GM12878 (cell line): Measurements from ENCODE around the gene ZNF25. TPM values are rescaled to one million over a fixed set of nuclear protein-coding genes. Genes with fewer than 3 reads are reported as not detected.
A peak's percentile ranks its signal among the peaks of the same experiment; 100 is the strongest.
"Not testable (repeated sequence)": the region's sequence is repeated elsewhere in the genome, so short reads cannot be mapped to it uniquely, and the experiment has no call there.

ENCODE experiments used
- ATAC-seq: fragments of 200-7000 bp; cut with Tn5 transposase; 3 replicates; pipeline ENCODE4 v1.9.1; 2020; ENCODE audit warnings: mild to moderate bottlenecking, moderate library complexity
- BruUV-seq: library from RNA; stranded (reverse); fragments of 400-500 nt; replicated peaks from 2 replicates; lab custom pipeline; 2021; lab: Mats Ljungman, UMichigan
- CTCF ChIA-PET: fragments of 300-600 bp; sonication (Branson Sonifier 250); formaldehyde crosslinking; extraction: SDS; loops from one replicate; lab custom pipeline; 2021; ENCODE audit warnings: inconsistent platforms; lab: Yijun Ruan, JAX
- POLR2A ChIA-PET: fragments of 350-600 bp; formaldehyde crosslinking; extraction: SDS; loops from one replicate; lab custom pipeline; 2021; ENCODE audit warnings: inconsistent platforms; lab: Charles Lee
- RAD21 ChIA-PET: fragments of 300-600 bp; sonication (Branson Sonifier 250); formaldehyde crosslinking; loops from one replicate; lab custom pipeline; 2023; ENCODE audit warnings: antibody characterized with exemption; ENCODE audit not compliant: unreplicated experiment; lab: Charles Lee
- SMC1A ChIA-PET: fragments of 300-600 bp; sonication (Branson Sonifier 250); formaldehyde crosslinking; loops from one replicate; lab custom pipeline; 2023; ENCODE audit not compliant: unreplicated experiment, uncharacterized antibody; lab: Charles Lee
- DNase-seq: peaks from one replicate; pipeline ENCODE4 v3.0.0-alpha.2; 2011; ENCODE audit warnings: low read depth, low spot score
- FAIRE-seq: peaks from 3 replicates; lab custom pipeline; 2011; peaks lifted over from hg19 to GRCh38; lab: Jason Lieb, UNC
- H2AFZ ChIP-seq: 2 replicates; pipeline ENCODE4 v1.6.0; 2011; ENCODE audit warnings: low read depth, low read length, control low read depth; ENCODE audit not compliant: control insufficient read depth
- H3K27ac ChIP-seq: 2 replicates; pipeline ENCODE4 v1.5.1; 2011; ENCODE audit warnings: control low read depth; ENCODE audit not compliant: control insufficient read depth, insufficient read depth
- H3K27me3 ChIP-seq, 2 experiments: replicated peaks in 1 of 2; 2 replicates each; pipeline versions ENCODE4 v1.6.0 to v1.6.1; 2011; ENCODE audit warnings: low read length in 1 of 2; ENCODE audit not compliant: control insufficient read depth in 2 of 2, insufficient read depth in 2 of 2
- H3K36me3 ChIP-seq, 2 experiments: 2 replicates each; pipeline ENCODE4 v1.5.1; 2011; ENCODE audit warnings: low read length in 1 of 2; ENCODE audit not compliant: control insufficient read depth in 2 of 2, insufficient read depth in 2 of 2
- H3K4me1 ChIP-seq: 2 replicates; pipeline ENCODE4 v1.6.1; 2011; ENCODE audit warnings: mild to moderate bottlenecking, low read length, moderate library complexity, mixed read lengths; ENCODE audit not compliant: control insufficient read depth, insufficient read depth
- H3K4me2 ChIP-seq: 2 replicates; pipeline ENCODE4 v1.6.0; 2011; ENCODE audit warnings: control low read depth; ENCODE audit not compliant: control insufficient read depth, insufficient read depth
- H3K4me3 ChIP-seq: fragments of 200-600 bp; sonication (generic); 2 replicates; pipeline ENCODE4 v1.5.1; 2016
- H3K79me2 ChIP-seq: 2 replicates; pipeline ENCODE4 v1.6.0; 2011; ENCODE audit warnings: low read length; ENCODE audit not compliant: control insufficient read depth, insufficient read depth
- H3K9ac ChIP-seq: 2 replicates; pipeline ENCODE4 v1.8.0; 2011; ENCODE audit warnings: low read length, control low read depth, mixed read lengths; ENCODE audit not compliant: control insufficient read depth, insufficient read depth
- H3K9me3 ChIP-seq: replicated peaks from 3 replicates; pipeline ENCODE4 v1.5.1; 2011; ENCODE audit warnings: mild to moderate bottlenecking, low read length; ENCODE audit not compliant: control insufficient read depth, insufficient read depth
- H4K20me1 ChIP-seq: 2 replicates; pipeline ENCODE4 v1.6.0; 2011; ENCODE audit not compliant: control insufficient read depth, insufficient read depth
- BCL11A ChIP-seq: IDR thresholded peaks from 2 replicates; pipeline ENCODE4 v1.6.1; 2011; ENCODE audit warnings: low read depth, low read length
- BHLHE40 ChIP-seq, 2 experiments: fragments of 450-650 bp in 1 of 2; IDR thresholded peaks; 2 replicates each; pipeline ENCODE4 v1.6.1; 2011 to 2017; ENCODE audit warnings: low read depth in 2 of 2, borderline replicate concordance in 1 of 2, improper control_type of control experiment in 1 of 2, low read length in 1 of 2, mild to moderate bottlenecking in 1 of 2
- CBX5 ChIP-seq: sonication (generic); IDR thresholded peaks from 2 replicates; pipeline ENCODE4 v1.6.1; 2016; ENCODE audit warnings: low read depth, moderate library complexity, mild to moderate bottlenecking, inconsistent platforms
- CREB1 ChIP-seq: IDR thresholded peaks from 2 replicates; pipeline ENCODE4 v1.6.1; 2012; ENCODE audit warnings: low read depth, mild to moderate bottlenecking, inconsistent platforms
- CREM ChIP-seq: IDR thresholded peaks from 2 replicates; pipeline ENCODE4 v1.6.1; 2014; ENCODE audit warnings: antibody characterized with exemption, low read depth
- IRF4 ChIP-seq: IDR thresholded peaks from 2 replicates; pipeline ENCODE4 v1.6.1; 2011; ENCODE audit warnings: low read depth, low read length
- NBN ChIP-seq: fragments of 450-650 bp; IDR thresholded peaks from 2 replicates; pipeline ENCODE4 v1.6.1; 2016
- NFIC ChIP-seq: IDR thresholded peaks from 2 replicates; pipeline ENCODE4 v1.6.1; 2012; ENCODE audit warnings: low read depth, mild to moderate bottlenecking, inconsistent platforms, low read length, moderate library complexity
- POLR2A ChIP-seq: IDR thresholded peaks from 2 replicates; pipeline ENCODE4 v1.6.1; 2011; ENCODE audit warnings: low read depth, mild to moderate bottlenecking, low read length
- POU2F2 ChIP-seq: IDR thresholded peaks from 3 replicates; pipeline ENCODE4 v1.6.1; 2011; ENCODE audit warnings: low read depth, mild to moderate bottlenecking, low read length, borderline replicate concordance
- RUNX3 ChIP-seq: IDR thresholded peaks from 2 replicates; pipeline ENCODE4 v1.6.1; 2012; ENCODE audit warnings: low read length, inconsistent platforms
- SP1 ChIP-seq: IDR thresholded peaks from one replicate; pipeline ENCODE4 v1.6.1; 2011; ENCODE audit warnings: low read depth, low read length
- SPI1 ChIP-seq: IDR thresholded peaks from 2 replicates; pipeline ENCODE4 v1.6.1; 2011; ENCODE audit warnings: low read depth, mild to moderate bottlenecking, low read length, moderate library complexity, borderline replicate concordance; ENCODE audit not compliant: insufficient read depth
- STAT3 ChIP-seq: IDR thresholded peaks from 2 replicates; pipeline ENCODE4 v1.6.1; 2011; ENCODE audit warnings: low read depth, low read length, improper control_type of control experiment
- ZNF217 ChIP-seq: fragments of 450-650 bp; IDR thresholded peaks from 2 replicates; pipeline ENCODE4 v1.6.1; 2017; ENCODE audit warnings: antibody characterized with exemption, mild to moderate bottlenecking
- WGBS: methylation state at CpG from one replicate; pipeline ENCODE4 v1.1.6; 2016; ENCODE audit warnings: low lambda C conversion rate; ENCODE audit not compliant: insufficient replicate concordance, insufficient coverage; ENCODE audit errors: missing lambda C conversion rate; 5-methylcytosine and 5-hydroxymethylcytosine counted together
- in situ Hi-C: fragments of 300-500 bp; cut with MboI; formaldehyde crosslinking; loops from 9 replicates; pipeline ENCODE4 v1.14.3; 2018; ENCODE audit warnings: mixed read lengths
- intact Hi-C: fragments of 100-400 bp; cut with micrococcal nuclease; formaldehyde crosslinking; loops from one replicate; pipeline ENCODE4 v1.14.2; 2022; ENCODE audit not compliant: unreplicated experiment
- polyA plus RNA-seq, 11 experiments: library from polyadenylated mRNA; depleted of rRNA in 4 of 11; unstranded in 6 of 11; stranded (reverse) in 5 of 11; fragments of >200 nt; fragmentation: Nextera tagmentation in 4 of 11; fragmentation: Illumina TruSeq in 1 of 11; extraction: Ambion mirVana in 4 of 11; extraction: Trizol in 1 of 11; gene quantifications; 1 replicate in 1 of 11; 2 replicates in 10 of 11; pipeline versions ENCODE4 v1.2.1 to v1.2.3, GENCODE V29; 2011 to 2016; ENCODE audit warnings: inconsistent platforms in 2 of 11, missing spikeins in 2 of 11, low read depth in 1 of 11
- total RNA-seq, 4 experiments: library from RNA; depleted of rRNA in 3 of 4; stranded (reverse); fragments of >200 nt in 3 of 4; fragmentation: Illumina TruSeq in 1 of 4; extraction: Trizol in 1 of 4; gene quantifications; 2 replicates each; pipeline versions ENCODE4 v1.2.1 to v1.2.3, GENCODE V29; 2013 to 2021

The ZNF25 gene
- total and polyA plus RNA-seq, 10 of the 15 experiments (the other 5 are each of a cell fraction or from before 2014, with no cell fraction given): 1.0 to 6.8 (median 3.2) TPM

- Histone ChIP-seq H3K4me1 (peaks cover 23% of the 10 kb centered on the region), H3K4me2 (peak overlapping the region; percentile 30), H3K27me3 (no peaks in the 10 kb centered on the region), H2AFZ (no peak overlapping the region; the same call in 1 of the 2 replicates), H3K27ac (peak overlapping the region; percentile 42), H3K79me2 (no peaks in the 10 kb centered on the region), H3K4me3 (no peak overlapping the region), H3K9me3 (peaks cover 2% of the 10 kb centered on the region; the same call in 1 of the 3 replicates), H3K9ac (no peak overlapping the region), H4K20me1 (no peaks in the 10 kb centered on the region), H3K36me3 (peaks cover 0 to 11% of the 10 kb centered on the region in 2 experiments; a peak in 3 of 4 replicates)
- TF ChIP-seq POLR2A: peak; percentile 30; the same call in 1 of the 2 replicates
- peak; percentile 92 for TF ChIP-seq SPI1
- TF ChIP-seq NBN: 0 out of 2 replicates have a peak, but pooled peaks have one; percentile 37
- TF ChIP-seq NFIC: no peak
- TF ChIP-seq RUNX3: peak; percentile 66
- TF ChIP-seq STAT3: no peak
- TF ChIP-seq ZNF217: 0 out of 2 replicates have a peak, but pooled peaks have one; percentile 49
- peak; percentile 79; the same call in 1 of the 3 replicates for TF ChIP-seq POU2F2
- TF ChIP-seq CBX5: peak; percentile 52; the same call in 1 of the 2 replicates
- TF ChIP-seq CREB1: no peak
- peak; percentile 73; the same call in 1 of the 2 replicates for TF ChIP-seq IRF4
- TF ChIP-seq BCL11A: 0 out of 2 replicates have a peak, but pooled peaks have one; percentile 45
- 0 out of 4 replicates have a peak, but pooled peaks of 1 of the 2 experiments have one; percentile 14 for TF ChIP-seq BHLHE40 (IDR thresholded peaks at IDR 0.05; ENCODE audit: borderline replicate concordance in 1 of 2, low read depth in 2 of 2, low read length in 1 of 2)
- peak; percentile 61; the same call in 1 of the 2 replicates for TF ChIP-seq CREM
- TF ChIP-seq SP1: no peak
- ChIA-PET CTCF (interaction anchor here (1.5 kb wide), 1 partner anchor 11 kb away, joined by 4 read pairs; no protein-coding TSS in a partner anchor), POLR2A (interaction anchor here (0.7 kb wide), 1 partner anchor 13 kb away, joined by 3 read pairs; no protein-coding TSS in a partner anchor), RAD21 (interaction anchor here (0.8 to 1.9 kb wide), 3 partner anchors 16 to 68 kb away, joined by 3 to 5 read pairs (median 3); partner anchors contain the start of genes ZNF25 and ZNF37A), SMC1A (interaction anchor here (0.6 to 2.2 kb wide), 4 partner anchors 12 to 63 kb away, joined by 3 to 12 read pairs (median 4); partner anchors contain the start of gene ZNF33A)
- intact Hi-C loops (loop anchor here (5.0 kb wide), 2 partner anchors 48 to 67 kb away; partner anchors contain the start of genes ZNF25 and ZNF37A), in situ Hi-C loops (no loop called here)
- peak; percentile 23 for FAIRE-seq
- peak; percentile 97 for ATAC-seq
- BruUV-seq: no TSS peak
- WGBS: 6% methylated on average over 3 of the region's 3 CpGs
- no peak for DNase-seq
Observed at GRCh38 chr10:38025283-38025682, 48.8 kb upstream of the ZNF25 start.

- H3K79me2 ChIP-seq, in situ Hi-C loops, CTCF ChIA-PET, RAD21 ChIA-PET, H3K27ac ChIP-seq, ATAC-seq, intact Hi-C loops, SMC1A ChIA-PET, DNase-seq, H3K9ac ChIP-seq, BruUV-seq, H3K9me3 ChIP-seq, H4K20me1 ChIP-seq, H3K4me2 ChIP-seq, H3K27me3 ChIP-seq, H3K4me1 ChIP-seq, FAIRE-seq, H2AFZ ChIP-seq, H3K4me3 ChIP-seq: not testable (repeated sequence)
- POLR2A ChIA-PET: interaction anchor here (1.0 kb wide), 1 partner anchor 19 kb away, joined by 3 read pairs; no protein-coding TSS in a partner anchor
- 93% methylated on average over 2 of the region's 4 CpGs for WGBS
- peaks cover 0 to 33% of the 10 kb centered on the region in 2 experiments; a peak in 2 of 4 replicates for H3K36me3 ChIP-seq
Observed at GRCh38 chr10:38019124-38019523, 42.7 kb upstream of the ZNF25 start.
